Activated T-cell treated with anti-CD3 and anti-CD28 coated beads for 48 hours (primary cell): Measurements from ENCODE around the gene LRRC14B.

ENCODE experiments used
- DNase-seq: peaks from one replicate; pipeline ENCODE4 v3.0.0-alpha.2; 2020; ENCODE audit warnings: low read depth

Gene LRRC14B

DNA sequence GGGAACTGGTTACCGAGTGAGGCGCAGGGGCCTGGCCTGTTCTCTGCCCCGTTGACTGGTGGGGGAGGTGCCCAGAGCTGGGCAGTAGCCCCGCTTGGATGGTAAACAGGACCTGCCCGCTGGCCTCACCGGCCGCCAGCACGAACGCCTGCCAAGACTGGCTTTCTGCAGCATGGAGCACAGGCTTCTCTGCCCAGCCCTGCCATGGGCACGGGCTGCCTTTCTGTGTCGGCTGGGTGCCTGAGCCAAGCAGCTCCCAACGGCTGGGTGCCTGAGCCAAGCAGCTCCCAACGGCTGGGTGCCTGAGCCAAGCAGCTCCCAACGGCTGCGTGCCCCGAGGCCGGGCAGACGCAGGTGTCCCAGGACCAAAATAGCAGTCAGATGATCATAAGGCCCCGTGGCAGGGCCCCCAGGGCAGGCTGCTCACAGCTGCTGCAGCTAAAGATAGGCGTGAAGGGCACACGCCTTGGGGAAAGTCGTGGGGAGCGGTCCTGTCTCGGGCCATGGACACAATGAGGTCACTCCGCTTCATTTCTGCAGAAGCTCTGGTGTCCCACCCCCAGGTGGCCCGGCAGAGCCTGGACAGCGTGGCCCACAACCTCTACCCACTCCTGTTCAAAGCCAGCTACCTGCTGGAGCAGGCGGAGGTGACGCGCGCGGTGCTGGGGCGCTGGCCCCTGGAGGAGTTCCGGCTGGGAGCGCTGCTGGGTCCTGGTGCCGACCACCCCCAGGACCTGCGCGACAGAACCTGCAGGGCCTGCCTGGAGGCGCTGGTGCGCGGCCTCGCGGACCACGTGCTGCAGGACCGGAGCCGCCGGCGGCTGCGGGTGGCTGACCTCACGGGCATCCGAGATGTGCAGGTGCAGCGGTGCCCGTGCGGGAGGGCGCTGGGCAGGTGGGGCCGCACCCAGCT lies at the start of gene LRRC14B:
Gene LRRC14B (plus strand): TSS at position 460 of the 913 bp plus-strand sequence. CDS start 44 bp downstream, at position 504.
- DNase-seq: no peak

DNA sequence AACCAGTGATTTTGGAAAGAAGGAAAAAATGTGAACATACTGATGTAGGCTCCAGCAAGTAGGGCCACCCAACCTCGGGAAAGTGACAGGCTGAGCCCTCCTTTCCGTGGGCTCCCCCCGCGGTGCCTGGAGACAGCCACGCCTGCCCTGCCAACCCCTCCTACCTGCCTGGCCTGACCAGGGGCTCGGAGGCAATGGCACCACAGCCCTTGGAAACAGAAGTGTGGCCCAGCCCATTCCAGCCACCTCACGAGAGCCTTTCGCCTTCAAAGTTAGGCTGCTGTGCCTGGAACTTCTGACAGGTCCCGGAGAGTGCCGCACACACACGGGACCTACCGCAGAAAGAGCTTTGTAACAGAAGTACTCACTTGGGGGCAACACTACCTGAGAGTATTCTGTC lies 49.5 kb upstream of the LRRC14B start:
- DNase-seq: no peak

DNA sequence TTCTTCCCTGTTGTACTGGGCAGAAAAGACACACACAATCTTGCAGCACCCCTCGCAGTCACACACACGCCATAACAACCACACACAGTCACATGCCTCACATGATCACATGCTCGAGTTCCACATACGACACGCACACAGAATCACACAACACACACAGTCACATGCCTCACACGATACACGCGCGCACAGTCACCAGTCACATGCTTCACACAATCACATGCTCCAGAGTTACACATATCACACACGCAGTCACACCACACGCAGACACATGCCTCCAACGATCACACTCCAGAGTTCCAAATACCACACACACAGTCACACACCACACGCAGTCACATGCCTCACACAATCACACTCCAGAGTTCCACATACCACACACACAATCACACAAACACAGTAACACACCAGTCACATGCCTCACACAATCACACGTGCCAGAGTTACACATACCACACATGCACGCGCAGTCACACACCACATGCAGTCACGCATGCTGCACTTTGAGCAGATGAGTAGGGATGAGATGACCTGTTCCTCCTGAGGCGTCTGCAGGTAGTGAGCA lies 49.0 kb upstream of the LRRC14B start:
- no peak for DNase-seq

DNA sequence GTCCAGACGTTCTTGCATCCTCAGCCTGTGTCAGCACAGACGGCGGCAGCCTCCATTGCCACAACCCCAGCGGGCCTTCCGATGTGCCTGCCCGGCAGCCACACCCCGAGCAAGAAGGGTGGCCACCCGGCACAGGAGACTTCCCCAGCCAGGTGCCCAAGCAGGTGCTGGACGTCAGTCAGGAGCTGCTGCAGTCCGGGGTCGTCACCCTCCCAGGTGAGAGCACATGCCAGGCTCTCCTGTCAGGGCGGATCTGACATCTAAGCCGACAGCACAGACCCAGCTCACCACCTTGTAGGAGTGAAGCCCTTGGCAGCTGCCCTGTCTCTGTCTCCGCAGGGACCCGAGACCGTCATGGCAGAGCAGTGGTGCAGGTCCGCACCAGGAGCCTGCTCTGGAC lies 48.3 kb upstream of the LRRC14B start:
- no peak for DNase-seq

DNA sequence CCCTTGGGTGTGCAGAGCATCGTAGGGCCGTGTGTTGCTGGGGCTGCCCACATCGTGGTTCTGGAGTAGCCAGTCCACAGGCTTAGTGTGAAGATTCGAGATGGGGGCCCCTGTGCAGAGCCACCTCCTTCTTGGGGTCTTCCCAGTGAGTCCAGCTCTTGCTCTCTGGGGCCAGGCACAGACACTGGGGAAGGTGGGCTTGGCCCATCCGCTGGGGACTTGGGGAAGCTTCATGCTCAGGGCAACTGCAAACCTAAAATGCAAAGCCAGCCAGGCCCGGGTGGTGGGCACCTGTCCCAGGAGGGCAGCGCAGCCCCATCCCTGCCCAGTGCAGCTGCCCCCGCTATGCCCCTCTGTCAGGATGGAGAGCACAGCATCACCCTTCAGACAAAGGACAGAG lies 46.4 kb upstream of the LRRC14B start:
- no peak for DNase-seq

DNA sequence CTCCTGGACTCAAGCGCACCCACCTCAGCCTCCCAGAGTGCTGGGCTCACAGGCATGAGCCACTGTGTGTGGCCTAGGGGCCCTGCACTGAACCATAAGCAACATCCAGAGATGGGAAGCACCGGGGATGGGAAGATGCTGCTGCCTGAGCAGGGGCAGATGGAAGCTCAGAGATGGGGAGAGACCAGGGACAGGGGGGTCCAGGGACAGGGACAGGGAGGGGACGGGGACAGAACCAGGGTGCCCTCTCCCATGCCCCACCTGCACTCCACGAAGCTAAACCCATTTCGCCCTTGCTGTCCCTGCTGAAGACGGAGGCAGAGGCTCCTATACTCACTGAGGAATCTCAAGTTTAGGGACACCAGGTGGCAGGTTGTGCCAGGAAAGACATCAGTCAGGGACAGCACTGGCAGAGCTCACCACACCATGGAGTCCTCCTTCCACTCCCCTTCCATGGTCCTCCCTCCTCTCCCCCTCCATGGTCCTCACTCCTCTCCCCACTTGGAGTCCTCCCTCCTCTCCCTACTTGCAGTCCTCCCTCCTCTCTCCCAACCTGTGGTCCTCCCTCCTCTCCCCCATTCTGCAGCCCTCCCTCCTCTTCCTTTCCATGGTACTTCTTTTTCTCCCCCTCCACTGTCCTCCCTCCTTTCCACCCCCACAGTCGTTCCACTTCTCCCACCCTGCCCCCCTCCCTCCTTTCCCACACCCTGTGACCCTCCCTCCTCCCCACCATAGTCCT lies 45.5 kb upstream of the LRRC14B start:
- DNase-seq: no peak

DNA sequence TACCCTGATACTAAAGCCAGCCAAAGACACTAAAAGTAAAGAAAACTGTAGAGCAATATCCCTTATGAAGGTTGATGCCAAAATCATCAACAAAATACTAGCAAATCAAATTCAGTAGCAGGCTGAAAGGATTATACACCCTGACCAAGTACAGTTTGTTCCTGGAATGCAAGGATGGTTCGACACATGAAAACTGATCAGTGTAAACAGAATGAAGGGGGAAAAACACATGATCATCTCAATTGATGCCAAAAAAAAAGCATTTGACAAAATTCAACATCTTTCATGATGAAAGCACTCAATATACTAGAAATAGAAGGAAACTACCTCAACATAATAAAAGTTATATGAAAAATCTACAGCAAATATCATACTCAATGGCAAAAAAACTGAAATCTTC lies 43.5 kb upstream of the LRRC14B start:
- no peak for DNase-seq

DNA sequence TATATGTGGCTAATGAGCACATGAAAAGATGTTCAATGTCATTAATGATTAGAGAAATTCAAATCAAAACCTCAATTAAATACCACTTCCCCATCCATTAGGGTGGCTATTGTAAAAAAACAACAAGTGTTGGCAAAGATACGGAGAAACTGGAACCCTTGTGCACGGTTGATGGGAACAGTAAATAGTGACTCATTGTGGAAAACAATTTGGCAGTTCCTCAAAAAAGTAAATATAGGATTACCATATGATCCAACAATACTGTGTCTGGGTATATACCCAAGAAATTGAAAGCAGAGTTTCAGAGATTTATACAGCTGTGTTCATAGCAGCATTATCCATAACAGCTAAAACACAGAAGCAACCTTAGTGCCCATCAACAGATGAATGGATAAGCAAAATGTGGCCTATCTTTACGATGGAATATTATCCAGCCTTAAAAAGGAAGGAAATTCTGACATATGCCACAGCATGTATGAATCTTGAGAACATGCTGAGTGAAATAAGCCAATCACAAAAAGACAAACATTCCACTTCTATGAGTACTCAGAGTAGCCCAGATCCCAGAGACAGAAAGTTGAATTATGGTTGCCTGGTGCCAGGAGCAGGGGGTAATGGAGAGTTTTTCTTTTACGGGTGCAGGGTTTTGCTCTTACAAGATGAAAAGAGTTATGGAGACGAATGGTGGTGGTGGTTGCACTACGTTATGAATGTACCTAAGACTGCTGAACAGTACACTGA lies 41.4 kb upstream of the LRRC14B start:
- DNase-seq: no peak

DNA sequence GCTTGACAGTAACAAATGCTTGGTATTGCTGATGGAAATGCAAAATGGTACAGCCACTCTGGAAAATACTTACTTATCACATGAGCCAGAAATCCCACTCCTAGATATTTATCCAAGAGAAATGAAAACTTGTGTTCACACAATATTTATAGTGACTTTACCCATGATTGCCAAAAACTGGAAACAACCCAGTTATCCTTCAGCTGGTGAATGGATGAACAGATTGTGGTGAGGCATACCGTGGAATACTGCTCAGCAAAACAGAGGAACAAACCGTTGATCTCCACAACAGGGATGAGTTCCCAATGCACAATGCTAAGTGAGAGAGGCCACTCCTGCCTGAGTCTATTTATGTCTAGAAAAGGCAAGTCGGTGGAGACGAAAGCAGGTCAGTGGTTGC lies 40.5 kb upstream of the LRRC14B start:
- DNase-seq: no peak

DNA sequence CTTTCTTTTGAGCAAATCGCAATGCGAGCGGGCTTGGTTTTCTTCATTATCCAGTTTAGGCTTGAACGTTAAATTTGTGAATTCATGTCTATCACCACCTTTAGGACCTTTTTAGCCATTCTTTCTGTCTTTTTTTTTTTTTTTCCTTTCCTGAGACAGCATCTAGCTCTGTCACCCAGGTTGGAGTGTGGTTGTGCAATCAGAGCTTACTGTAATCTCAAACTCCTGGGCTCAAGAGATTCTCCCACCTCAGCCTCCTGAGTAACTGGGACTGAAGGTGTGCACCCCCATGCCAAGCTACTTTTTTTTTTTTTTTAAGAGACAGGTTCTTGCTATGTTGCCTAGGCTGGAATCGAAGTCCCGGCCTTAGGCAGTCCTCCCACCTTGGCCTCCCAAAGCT lies 39.2 kb upstream of the LRRC14B start:
- DNase-seq: no peak

DNA sequence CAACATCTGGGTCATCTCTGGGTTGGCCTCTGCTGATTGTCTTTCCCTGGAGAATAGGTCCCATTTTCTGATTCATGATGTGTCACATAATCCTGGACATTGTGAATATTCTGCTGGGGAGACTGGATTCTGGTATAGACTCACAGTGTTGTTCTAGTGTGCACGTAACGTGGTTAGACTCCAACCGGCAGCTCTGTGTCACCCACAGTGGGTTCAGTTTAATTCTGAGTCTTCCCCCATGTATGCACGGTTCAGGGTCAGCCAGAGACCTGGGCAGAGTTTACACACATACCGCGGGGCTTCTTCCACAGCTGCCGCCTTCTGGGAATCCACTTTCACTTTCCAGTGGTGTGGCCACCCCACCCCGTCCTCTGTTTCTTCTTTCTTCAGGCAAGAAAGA lies 38.0 kb upstream of the LRRC14B start:
- no peak for DNase-seq

DNA sequence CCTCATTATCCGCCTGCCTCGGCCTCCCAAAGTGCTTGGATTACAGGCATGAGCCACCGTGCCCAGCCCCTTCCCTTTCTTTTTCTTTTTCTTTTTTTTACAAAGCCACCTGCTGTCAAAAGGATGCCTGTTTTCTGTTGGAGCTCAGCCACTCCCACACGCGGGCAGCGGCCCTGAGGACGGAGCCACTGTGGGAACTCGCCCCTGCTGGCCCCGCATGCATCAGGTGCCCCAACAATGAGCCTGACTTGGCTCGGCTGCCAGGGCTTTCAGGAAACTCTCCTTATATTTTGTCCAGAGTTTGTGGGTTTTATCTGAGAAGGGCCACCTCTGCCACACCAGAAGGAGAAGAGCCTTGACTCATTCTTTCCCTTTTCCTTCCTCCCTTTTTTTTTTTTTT lies 37.1 kb upstream of the LRRC14B start:
- no peak for DNase-seq

DNA sequence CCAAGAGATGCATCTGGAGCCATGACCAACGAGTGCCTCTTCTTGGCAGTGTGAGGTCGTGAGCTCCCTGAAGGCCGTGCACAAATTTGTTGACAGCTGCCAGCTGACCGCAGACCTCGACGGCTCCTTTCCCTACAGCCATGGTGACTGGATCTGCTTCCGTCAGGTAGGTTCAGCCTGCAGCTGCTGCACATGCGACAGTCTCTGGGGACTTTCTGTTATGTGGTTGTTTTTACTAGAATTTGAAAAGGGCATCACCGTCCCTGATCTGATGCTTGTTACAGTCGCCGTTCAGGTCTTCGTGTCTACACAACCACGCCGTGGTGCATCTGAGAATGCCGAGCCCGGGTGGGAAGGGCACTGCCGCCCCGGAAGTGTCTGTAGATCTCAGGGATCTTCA lies 36.5 kb upstream of the LRRC14B start:
- no peak for DNase-seq

DNA sequence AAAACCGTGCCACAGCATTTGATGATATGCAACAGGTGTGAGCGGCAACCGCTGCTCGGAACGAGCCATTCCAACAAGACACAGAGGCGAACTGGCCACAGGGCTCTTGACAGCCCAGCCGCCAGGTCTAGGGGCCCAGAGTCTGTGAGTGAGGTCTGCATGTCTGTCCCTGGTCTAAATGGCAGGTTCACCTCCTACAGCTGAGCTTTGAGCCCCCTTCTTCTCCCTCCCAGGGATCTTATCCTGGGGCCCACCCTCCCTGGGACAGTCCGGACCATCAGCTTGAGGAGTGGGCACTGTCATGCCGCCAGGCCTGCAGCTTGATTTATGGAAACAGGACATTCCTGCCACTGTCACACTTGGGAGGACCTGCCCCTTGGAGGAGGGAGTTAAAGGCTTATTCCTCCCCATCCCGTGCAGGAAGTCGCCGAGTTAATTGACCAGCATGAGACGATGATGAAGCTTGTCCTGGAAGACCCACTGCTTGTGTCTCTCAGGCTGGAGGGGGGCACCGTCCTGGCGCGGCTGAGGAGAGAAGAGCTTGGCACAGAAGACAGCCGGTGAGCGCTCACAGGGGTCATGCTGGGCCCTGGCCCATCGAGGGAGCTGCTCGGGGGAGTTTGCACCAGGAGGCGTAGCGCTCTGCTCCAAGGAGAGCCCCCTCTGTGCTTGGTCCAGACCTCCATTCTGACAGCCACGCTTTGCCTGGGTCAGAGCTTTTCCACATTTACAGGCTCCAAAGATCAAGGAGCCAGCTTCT lies 35.5 kb upstream of the LRRC14B start:
- DNase-seq: no peak

DNA sequence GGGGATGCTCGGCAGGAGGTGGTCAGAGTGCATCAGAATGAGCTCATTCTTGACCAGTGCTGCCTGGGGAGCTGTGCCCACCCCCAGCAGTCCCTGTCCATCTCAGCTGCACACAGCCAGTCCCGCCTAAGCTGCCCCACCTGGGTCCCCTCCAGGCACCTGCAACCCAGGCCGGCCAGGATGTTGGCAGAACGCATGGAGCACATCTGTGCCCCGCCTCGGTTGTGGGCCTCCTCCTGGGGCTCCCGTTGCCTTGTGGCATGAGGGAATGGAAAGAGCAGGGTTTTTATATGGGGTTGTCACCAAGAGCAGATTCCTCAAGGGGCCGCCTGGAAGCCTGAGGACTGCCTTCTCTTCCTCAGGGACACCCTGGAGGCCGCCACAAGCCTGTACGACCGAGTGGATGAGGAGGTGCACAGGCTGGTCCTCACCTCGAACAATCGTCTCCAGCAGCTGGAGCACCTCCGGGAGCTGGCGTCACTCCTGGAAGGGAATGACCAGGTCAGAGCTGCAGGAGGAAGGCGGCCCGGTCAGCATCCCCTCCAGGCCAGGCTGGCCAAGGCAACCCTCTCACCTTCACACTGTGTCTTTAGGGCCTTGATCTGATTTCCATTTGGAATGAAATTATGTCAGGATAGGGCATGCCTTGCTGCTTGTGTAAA lies 34.8 kb upstream of the LRRC14B start:
- no peak for DNase-seq

DNA sequence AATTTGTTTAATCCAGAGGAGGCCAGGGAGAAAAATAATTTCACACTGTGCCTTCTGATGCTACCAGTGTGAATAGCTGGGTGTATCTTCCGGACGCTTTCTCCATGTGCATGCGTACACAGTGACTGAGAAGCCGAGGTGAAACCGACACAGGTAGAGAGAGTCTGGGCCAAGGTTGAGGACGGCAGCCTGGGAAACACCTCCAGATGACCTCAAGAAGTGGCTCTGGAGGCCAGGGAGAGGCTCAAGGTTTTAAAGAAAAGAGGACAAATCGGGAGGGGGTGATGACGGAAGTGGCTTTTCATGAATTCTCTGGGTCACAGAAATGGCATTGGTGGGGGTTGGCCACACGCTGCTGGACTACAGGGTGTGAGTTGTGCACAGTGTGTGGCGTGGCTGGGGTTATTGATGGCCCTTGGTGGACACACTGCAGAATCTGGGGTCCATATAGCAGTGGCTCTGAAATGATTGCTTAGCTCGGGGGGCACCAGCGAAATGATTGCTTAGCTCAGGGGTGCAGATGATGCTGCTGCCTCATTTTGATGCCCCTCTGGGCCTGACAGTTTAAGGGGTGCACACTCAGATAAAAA lies 34.1 kb upstream of the LRRC14B start:
- no peak for DNase-seq

DNA sequence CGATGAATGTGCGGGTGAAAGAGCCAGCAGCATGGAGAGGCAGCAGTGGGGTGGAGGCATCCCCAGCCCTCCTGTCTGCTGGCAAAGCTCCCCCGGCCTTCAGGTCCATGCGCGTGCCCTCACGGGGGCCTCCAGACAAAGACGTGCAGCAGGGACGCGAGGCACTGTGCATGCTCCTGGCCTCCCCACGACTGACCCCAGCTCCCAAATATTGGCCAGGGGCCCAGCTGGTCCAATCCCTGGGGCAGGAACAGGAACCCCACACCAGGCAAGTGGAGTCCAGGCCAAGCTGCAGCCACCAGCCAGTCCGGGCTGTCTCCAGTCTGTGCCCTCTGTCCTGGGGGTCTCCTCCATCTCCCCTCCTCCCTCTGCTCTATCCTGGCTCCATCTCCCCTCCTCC lies 33.5 kb upstream of the LRRC14B start:
- no peak for DNase-seq

DNA sequence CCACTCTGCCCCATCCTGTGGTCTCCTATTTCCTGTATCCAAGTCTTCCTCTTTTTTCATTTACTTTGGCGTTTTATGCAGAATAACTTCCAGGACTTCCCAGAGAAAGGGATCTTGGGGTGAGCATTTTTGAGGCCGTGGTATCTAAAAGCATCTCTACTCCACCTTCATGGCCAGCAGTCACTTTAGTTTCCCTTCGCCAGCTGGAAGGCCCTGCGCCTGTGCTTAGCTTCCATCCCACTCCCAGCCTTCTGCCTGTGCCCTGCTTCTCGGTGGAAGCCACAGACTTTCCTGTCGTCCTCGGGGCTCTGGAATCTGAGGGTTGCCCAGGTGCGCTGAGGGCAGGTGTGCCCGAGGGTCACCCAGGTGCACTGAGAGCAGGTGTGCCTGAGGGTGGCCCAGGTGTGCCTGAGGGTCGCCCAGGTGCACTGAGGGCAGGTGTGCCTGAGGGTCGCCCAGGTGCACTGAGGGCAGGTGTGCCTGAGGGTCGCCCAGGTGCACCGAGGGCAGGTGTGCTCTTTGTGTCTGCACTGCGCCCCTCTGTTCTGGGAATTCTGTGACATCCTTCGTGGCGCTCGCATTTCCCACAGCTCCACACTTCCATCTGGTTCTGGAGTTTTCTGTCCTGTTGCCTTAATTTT lies 32.4 kb upstream of the LRRC14B start:
- no peak for DNase-seq

DNA sequence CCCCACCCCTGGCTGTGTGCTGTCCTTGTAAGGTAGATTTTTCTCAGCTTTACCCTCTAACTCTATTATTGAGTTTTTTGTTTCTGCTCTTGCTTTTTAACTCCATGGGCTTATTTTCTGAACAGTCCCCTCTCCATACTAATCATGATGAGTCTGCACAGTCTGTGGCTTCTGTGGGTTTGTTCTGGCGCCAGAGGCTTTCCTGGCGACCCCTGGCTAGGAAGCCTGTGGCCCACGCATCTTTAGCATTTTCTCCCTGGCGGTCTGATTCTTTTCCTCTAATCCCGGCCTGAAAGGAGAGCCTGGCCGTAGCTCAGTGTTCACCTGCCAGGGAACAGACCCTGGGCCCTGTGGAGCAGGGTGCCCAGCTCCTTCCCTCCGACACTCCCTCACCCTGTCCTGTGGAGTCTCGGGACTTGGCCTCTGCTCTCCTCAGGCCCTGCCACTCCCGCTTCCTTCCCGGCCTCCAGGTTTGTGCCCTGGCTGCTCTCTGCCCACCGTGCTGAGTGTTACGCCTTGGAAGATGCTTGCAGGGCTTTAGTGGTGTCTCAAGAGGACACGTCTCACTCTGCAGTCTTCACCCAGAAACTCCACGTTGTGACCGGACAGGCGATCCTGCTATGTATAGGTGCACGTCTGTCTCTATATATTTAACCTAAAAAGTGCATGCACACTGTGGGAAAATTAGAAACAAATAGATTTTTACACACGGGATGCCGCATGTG lies 31.7 kb upstream of the LRRC14B start:
- DNase-seq: no peak

DNA sequence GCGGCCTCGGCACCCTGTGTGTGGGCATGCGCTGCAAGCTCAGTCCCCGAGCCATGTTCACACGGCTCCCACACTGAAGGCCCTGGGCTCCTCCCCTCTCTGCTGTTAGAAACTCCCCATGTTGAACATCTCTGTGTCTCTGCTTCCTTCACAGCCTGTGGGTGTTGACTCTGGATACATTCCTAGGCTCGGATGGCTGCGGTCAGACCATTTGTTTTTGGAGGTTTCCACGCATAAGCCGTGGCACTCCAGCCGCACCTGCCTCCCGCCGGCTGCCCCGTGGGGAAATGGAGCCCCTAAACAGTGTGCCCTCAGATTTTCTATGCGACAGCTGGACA lies 31.2 kb upstream of the LRRC14B start:
- DNase-seq: no peak
